ENCODE data around the gene GNB5. TPM values are rescaled to one million over a fixed set of nuclear protein-coding genes. Genes with fewer than 3 reads are reported as not detected.
A peak's percentile ranks its signal among the peaks of the same experiment; 100 is the strongest.

GNB5 gene
- total and polyA plus RNA-seq, 2 of the 13 experiments (the other 11 are each of a cell fraction or from before 2014, with no cell fraction given): 13.7 to 14.4 TPM

GRCh38 chr15:52071570-52071969 is 119.6 kb downstream of the GNB5 start:
- H3K27ac ChIP-seq (ENCODE audit: extremely low read length, insufficient read depth, low read length): no peak overlapping the region
- DNase-seq (ENCODE audit: low spot score) (peak; percentile 52), ATAC-seq (peak; percentile 63)
- TF ChIP-seq U2AF2 (IDR thresholded peaks at IDR 0.05; ENCODE audit: low read depth, low read length) (no peak), ARID5B (CRISPR knock-in tag; IDR thresholded peaks at IDR 0.05) (peak; percentile 64), ZNF230 (CRISPR knock-in tag; IDR thresholded peaks at IDR 0.05) (0 out of 2 replicates have a peak, but pooled peaks have one; percentile 29), ZNF335 (CRISPR knock-in tag; IDR thresholded peaks at IDR 0.05) (no peak), SAP130 (CRISPR knock-in tag; IDR thresholded peaks at IDR 0.05; ENCODE audit: low read depth) (peak; percentile 71; the same call in 1 of the 2 replicates), FOXA3 (CRISPR knock-in tag; IDR thresholded peaks at IDR 0.05) (0 out of 2 replicates have a peak, but pooled peaks have one; percentile 20), ZNF331 (CRISPR knock-in tag; IDR thresholded peaks at IDR 0.05) (peak; percentile 93), HNF4A (CRISPR knock-in tag; IDR thresholded peaks at IDR 0.05) (peak; percentile 54), IKZF5 (CRISPR knock-in tag; IDR thresholded peaks at IDR 0.05) (peak; percentile 73; the same call in 1 of the 2 replicates), BCL6 (CRISPR knock-in tag; IDR thresholded peaks at IDR 0.05) (no peak), ZMYM4 (CRISPR knock-in tag; IDR thresholded peaks at IDR 0.05) (0 out of 2 replicates have a peak, but pooled peaks have one; percentile 19), SALL1 (CRISPR knock-in tag; IDR thresholded peaks at IDR 0.05) (peak; percentile 46; the same call in 1 of the 2 replicates), CEBPG (CRISPR knock-in tag; IDR thresholded peaks at IDR 0.05) (peak; percentile 97)
- TF ChIP-seq, protein P1, sequence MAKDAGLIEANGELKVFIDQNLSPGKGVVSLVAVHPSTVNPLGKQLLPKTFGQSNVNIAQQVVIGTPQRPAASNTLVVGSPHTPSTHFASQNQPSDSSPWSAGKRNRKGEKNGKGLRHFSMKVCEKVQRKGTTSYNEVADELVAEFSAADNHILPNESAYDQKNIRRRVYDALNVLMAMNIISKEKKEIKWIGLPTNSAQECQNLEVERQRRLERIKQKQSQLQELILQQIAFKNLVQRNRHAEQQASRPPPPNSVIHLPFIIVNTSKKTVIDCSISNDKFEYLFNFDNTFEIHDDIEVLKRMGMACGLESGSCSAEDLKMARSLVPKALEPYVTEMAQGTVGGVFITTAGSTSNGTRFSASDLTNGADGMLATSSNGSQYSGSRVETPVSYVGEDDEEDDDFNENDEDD (CRISPR knock-in tag; IDR thresholded peaks at IDR 0.05; ENCODE audit: borderline replicate concordance): no peak
- TF ChIP-seq, protein P2, sequence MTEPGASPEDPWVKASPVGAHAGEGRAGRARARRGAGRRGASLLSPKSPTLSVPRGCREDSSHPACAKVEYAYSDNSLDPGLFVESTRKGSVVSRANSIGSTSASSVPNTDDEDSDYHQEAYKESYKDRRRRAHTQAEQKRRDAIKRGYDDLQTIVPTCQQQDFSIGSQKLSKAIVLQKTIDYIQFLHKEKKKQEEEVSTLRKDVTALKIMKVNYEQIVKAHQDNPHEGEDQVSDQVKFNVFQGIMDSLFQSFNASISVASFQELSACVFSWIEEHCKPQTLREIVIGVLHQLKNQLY (CRISPR knock-in tag; IDR thresholded peaks at IDR 0.05): peak; percentile 51; the same call in 1 of the 2 replicates
- TF ChIP-seq, protein P3, sequence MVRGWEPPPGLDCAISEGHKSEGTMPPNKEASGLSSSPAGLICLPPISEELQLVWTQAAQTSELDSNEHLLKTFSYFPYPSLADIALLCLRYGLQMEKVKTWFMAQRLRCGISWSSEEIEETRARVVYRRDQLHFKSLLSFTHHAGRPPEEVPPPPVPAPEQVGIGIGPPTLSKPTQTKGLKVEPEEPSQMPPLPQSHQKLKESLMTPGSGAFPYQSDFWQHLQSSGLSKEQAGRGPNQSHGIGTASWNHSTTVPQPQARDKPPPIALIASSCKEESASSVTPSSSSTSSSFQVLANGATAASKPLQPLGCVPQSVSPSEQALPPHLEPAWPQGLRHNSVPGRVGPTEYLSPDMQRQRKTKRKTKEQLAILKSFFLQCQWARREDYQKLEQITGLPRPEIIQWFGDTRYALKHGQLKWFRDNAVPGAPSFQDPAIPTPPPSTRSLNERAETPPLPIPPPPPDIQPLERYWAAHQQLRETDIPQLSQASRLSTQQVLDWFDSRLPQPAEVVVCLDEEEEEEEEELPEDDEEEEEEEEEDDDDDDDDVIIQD (CRISPR knock-in tag; IDR thresholded peaks at IDR 0.05; ENCODE audit: low read depth): no peak

More at GRCh38 chr15:52071570-52071969, 119.6 kb downstream of the GNB5 start:
- ChIA-PET CTCF (ENCODE audit: low intra/inter-chr PET ratio, low total read pairs) (no interaction called here), POLR2A (no interaction called here)
- peak overlapping the region; percentile 64 for H3K4me2 ChIP-seq (ENCODE audit: low read depth, low read length)
- BruUV-seq (replicated peaks): no TSS peak
- 1% methylated on average over 7 of the region's 10 CpGs for WGBS (ENCODE audit: low lambda C conversion rate)
- H3K27me3 ChIP-seq (ENCODE audit: control insufficient read depth in 1 of 2, insufficient read depth in 2 of 2, low read length in 2 of 2): no peaks in the 10 kb centered on the region
- no peak overlapping the region for H2AFZ ChIP-seq (ENCODE audit: low read length)
- H4K20me1 ChIP-seq (ENCODE audit: insufficient read depth, low read length): no peaks in the 10 kb centered on the region
- no peak overlapping the region for H3K9ac ChIP-seq (ENCODE audit: insufficient read depth, low read depth, low read length)
- H3K36me3 ChIP-seq (replicated peaks in 1 of 2; ENCODE audit: control insufficient read depth in 1 of 2, insufficient read depth in 2 of 2, low read length in 2 of 2): no peaks in the 10 kb centered on the region
- peak overlapping the region in 1 of 3 experiments; percentile 19; a peak in 1 of 6 replicates for H3K4me3 ChIP-seq (replicated peaks in 1 of 3; ENCODE audit: insufficient read depth in 1 of 3, low read depth in 2 of 3, low read length in 3 of 3)
- H3K9me3 ChIP-seq (ENCODE audit: low read length): no peaks in the 10 kb centered on the region
- in situ Hi-C loops (cut with HindIII; ENCODE audit: extremely low pct_ligation_motif_present, low pct_unique_long_range_greater_than_20kb): no loop called here
- no peaks in the 10 kb centered on the region for H3K79me2 ChIP-seq (ENCODE audit: insufficient read depth, low read length)
- intact Hi-C loops (cut with micrococcal nuclease; ENCODE audit: unreplicated experiment): no loop called here
- peak; percentile 78 for FAIRE-seq
- H3K4me1 ChIP-seq (ENCODE audit: insufficient read depth, low read length): peaks cover 63% of the 10 kb centered on the region

Measured in HepG2 (cell line).